NCI-H1048 (cell line): ENCODE data around the gene EFCAB3.
"Not testable (repeated sequence)": the region's sequence is repeated elsewhere in the genome, so short reads cannot be mapped to it uniquely, and the experiment has no call there.

Experiments
- DNase-seq: peaks from one replicate; lab custom pipeline; 2025; lab: John Stamatoyannopoulos, UW

The EFCAB3 gene

GRCh38 chr17:62380253-62380652 lies at the start of gene EFCAB3:
Gene EFCAB3, plus strand, starts transcription at chr17:62380553. Its CDS starts 2,427 bp downstream, at chr17:62382980.
- no peak for DNase-seq

GRCh38 chr17:62336527-62336926 lies 43.8 kb upstream of the EFCAB3 start:
- no peak for DNase-seq

- DNase-seq, result no peak
Observed at GRCh38 chr17:62343764-62344270, 36.5 kb upstream of the EFCAB3 start.

- no peak for DNase-seq
Observed at GRCh38 chr17:62351176-62351575, 29.2 kb upstream of the EFCAB3 start.

GRCh38 chr17:62366191-62366590 lies 14.2 kb upstream of the EFCAB3 start:
- no peak for DNase-seq

GRCh38 chr17:62381561-62381960 lies 1.2 kb downstream of the EFCAB3 start:
- DNase-seq, result no peak

DNA sequence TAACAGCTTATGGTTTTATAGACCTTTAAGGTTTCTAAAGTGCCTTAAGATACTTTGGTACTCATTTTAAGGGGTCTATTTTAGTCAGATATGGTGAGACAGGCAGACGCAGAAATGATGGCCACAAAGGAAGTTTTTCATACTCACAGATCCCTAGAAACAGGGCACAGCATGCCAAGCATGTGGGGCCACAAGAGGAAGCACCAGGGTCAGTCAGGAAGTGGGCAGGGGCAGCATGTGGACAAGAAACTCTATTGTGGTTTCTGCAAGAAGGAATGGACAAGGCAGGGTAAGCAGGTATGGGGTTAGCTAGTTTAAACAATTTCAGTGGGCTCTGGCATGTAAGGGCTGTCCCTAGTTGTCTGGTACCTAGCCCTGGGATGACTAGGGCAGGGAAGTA lies 8.5 kb downstream of the EFCAB3 start:
- DNase-seq, result no peak

DNA sequence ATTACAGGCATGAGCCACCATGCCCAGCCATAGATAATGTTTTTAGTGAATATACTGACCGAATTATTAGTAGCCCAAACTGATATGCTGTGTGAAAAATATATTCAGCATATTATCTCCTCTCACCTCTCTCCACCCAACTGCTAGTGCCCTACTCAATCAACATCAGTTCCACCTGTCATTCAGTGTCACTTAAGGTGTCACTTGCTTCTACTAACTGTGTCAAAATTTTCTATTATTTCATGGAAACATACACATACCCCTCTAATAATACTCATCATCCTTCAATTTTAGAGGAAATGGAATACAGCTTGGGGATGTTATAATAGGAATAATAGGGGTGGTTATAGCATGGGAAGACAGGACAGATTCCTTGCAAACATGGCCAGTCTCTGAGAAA lies 12.6 kb downstream of the EFCAB3 start:
- no peak for DNase-seq

DNA sequence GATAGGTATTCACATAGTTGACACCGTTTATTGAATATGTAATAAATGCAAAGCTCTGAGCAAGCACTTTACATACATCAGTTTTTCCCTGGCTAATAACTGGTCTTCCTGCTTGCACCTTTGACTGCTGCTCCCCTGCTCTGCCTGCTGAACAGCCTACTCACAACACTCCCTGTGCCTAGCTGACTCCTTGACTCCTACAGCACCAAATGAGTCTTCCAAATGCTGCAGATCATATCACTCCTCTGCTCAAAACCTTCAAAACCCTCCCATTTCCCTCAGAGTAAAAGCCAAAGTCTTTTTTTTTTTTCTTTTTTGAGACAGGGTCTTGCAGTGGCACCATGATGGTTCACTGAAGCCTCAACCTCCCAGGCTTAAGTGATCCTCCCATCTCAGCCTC lies 18.5 kb downstream of the EFCAB3 start:
- no peak for DNase-seq

DNA sequence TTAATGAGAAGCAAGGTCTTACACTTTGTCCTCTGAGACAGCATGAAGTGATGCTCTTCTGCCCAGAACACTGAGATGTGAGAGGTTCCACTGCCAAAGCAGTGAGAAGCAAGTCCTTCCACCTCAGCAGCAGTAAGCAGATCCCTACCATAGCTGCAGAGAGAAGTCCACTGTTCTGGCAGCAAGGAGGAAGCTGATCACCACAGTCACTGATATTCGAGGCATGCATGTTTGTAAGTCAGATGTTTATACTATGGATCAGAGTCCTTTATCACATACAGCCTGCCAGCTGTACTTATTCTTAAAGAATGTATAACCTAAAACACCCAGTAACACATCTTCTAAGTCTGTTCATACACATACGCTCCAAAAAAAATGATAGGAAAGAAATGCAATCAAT lies 25.1 kb downstream of the EFCAB3 start:
- DNase-seq, result no peak

DNA sequence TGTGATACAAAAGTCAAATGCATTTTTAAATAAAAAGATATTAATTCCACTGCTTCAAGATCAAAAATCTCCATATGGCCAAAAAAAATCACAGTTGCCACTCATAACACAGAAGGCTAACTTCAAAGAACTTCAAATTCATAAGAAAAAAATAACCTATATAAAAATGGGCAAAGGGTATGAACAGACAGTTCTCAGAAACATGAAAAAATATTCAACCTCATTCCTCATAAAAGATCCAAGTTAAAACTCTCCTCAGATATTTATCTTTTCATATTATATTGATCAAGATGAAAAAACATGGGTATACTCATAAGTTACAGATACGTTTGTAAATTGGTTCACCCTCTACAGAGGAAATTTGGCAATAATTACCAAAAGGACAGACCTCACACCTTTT lies 32.7 kb downstream of the EFCAB3 start:
- not testable (repeated sequence) for DNase-seq

- peak; percentile 87 for DNase-seq
Observed at GRCh38 chr17:62423647-62424461, 43.5 kb downstream of the EFCAB3 start, which contains the start of gene METTL2A. Gene METTL2A, plus strand, starts transcription at chr17:62423897. Its CDS starts 6 bp downstream, at chr17:62423903.

DNA sequence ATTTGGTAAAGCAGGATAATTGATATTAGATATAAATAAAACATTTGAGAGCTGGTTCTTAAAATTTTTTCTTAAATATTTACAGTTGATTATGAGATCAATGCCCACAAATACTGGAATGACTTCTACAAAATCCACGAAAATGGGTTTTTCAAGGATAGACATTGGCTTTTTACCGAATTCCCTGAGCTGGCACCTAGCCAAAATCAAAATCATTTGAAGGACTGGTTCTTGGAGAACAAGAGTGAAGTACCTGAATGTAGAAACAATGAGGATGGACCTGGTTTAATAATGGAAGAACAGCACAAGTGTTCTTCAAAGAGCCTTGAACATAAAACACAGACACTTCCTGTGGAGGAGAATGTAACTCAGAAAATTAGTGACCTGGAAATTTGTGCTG lies 45.9 kb downstream of the EFCAB3 start:
- DNase-seq, result not testable (repeated sequence)

- DNase-seq, result not testable (repeated sequence)
Observed at GRCh38 chr17:62435251-62435650, 54.9 kb downstream of the EFCAB3 start.

DNA sequence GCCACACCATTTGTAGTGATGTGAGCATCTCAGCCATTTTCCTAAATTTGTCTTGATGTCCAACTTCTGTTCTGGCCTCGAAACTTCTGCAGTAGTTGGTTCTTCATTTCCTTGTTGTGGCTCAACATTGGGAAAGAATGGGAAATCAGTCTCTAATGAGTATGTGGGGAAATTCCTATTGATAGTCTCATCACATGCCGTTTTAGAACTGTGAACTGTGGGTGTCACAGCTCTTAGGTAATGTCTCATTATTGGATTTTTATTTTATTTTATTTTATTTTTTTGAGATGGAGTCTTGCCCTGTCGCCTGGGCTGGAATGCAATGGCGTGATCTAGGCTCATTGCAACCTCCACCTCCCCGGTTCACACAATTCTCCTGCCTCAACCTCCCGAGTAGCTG lies 60.8 kb downstream of the EFCAB3 start:
- not testable (repeated sequence) for DNase-seq

GRCh38 chr17:62444063-62444462 lies 63.7 kb downstream of the EFCAB3 start:
- DNase-seq, result no peak

GRCh38 chr17:62445791-62446190 lies 65.4 kb downstream of the EFCAB3 start:
- not testable (repeated sequence) for DNase-seq

- DNase-seq, result not testable (repeated sequence)
Observed at GRCh38 chr17:62452195-62452594, 71.8 kb downstream of the EFCAB3 start.

- DNase-seq, result not testable (repeated sequence)
Observed at GRCh38 chr17:62453041-62453440, 72.7 kb downstream of the EFCAB3 start.

- not testable (repeated sequence) for DNase-seq
Observed at GRCh38 chr17:62453656-62454055, 73.3 kb downstream of the EFCAB3 start.

DNA sequence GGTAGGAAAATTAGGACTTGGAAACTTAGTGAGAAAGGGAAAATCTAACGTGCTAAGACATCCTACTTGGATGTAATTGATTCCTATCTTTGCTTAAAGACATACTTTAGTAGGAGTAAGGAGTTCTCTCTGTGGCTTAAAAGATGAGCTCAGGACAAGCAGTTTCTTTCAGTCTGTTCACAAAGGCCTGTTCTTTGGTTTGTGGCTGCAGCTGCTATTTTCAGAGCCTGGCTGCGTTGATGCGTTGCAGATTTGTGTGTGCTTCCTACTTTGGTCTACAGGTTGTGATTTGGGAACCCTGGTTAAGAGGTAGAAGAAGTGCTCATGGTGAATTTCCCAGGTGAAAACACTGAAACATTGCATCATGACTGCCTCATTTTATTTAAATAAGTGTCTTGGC lies 73.8 kb downstream of the EFCAB3 start:
- DNase-seq, result not testable (repeated sequence)

DNA sequence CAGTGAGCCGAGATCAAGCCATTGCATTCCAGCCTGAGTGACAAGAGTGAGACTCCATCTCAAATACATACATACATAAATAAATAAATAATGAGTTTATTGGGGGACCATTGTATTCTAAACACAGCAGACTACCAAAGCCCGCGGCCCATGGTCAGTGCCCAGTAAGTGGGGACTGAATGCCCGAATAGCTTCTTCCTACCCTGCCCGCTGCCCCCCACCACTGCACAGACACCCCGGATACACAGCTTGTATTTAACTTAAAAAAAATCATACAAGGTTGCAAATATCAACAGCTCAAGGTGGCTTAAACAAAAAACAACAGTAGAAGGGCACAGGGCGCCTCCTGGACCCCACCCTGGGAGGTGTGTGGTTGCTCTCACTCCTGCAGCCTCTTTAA lies 75.7 kb downstream of the EFCAB3 start:
- DNase-seq, result no peak

- DNase-seq, result not testable (repeated sequence)
Observed at GRCh38 chr17:62458483-62458882, 78.1 kb downstream of the EFCAB3 start.

DNA sequence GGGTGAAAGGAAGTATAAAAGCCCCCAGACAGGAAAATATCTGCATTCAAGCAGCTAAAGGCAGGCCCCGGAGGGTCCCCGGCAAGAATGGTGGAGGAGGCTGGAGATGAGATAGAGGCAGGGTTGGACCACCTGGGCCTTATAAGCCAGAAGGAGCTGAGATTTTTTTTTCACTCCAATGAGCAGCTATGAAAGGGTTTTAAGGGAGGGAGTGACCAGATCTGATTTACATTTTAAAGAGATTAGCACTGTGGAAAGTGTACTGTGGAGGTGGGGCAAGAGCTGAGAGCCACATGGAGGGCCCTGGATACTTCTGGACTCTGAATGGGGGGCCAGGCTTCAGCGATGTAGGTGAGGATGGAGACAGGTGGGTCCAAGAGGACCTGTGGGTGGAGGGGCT lies 84.1 kb downstream of the EFCAB3 start:
- not testable (repeated sequence) for DNase-seq
